Breast epithelium (tissue), 3 donors: Measurements from ENCODE around the gene MEG3.

Experiments
- POLR2A ChIP-seq: fragments of 450-650 bp; IDR thresholded peaks from one replicate; pipeline ENCODE4 v1.6.1; 2016; ENCODE audit warnings: antibody characterized with exemption, mild to moderate bottlenecking, moderate library complexity
- TF ChIP-seq, protein P1 (sequence below), 3 donors: fragments of 450-650 bp; IDR thresholded peaks; one replicate each; pipeline ENCODE4 v1.5.1; 2016 to 2017; ENCODE audit warnings: antibody characterized with exemption in 3 of 3, mild to moderate bottlenecking in 3 of 3, moderate library complexity in 3 of 3

GRCh38 chr14:100837805-100838350 lies 12.0 kb downstream of the MEG3 start:
- TF ChIP-seq, protein P1, sequence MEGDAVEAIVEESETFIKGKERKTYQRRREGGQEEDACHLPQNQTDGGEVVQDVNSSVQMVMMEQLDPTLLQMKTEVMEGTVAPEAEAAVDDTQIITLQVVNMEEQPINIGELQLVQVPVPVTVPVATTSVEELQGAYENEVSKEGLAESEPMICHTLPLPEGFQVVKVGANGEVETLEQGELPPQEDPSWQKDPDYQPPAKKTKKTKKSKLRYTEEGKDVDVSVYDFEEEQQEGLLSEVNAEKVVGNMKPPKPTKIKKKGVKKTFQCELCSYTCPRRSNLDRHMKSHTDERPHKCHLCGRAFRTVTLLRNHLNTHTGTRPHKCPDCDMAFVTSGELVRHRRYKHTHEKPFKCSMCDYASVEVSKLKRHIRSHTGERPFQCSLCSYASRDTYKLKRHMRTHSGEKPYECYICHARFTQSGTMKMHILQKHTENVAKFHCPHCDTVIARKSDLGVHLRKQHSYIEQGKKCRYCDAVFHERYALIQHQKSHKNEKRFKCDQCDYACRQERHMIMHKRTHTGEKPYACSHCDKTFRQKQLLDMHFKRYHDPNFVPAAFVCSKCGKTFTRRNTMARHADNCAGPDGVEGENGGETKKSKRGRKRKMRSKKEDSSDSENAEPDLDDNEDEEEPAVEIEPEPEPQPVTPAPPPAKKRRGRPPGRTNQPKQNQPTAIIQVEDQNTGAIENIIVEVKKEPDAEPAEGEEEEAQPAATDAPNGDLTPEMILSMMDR (IDR thresholded peaks at IDR 0.05) = no peak
- no peak for TF ChIP-seq POLR2A
